GM23248 (cell line): Measurements from ENCODE around the gene STAT5A.

Experiments used
- EZH2 ChIP-seq: fragments of 200-600 bp; sonication (generic); IDR thresholded peaks from 2 replicates; pipeline ENCODE4 v1.6.1; 2018; ENCODE audit warnings: antibody characterized with exemption, mild to moderate bottlenecking; ENCODE audit not compliant: insufficient read depth, poor library complexity, severe bottlenecking
- EZH2phosphoT487 ChIP-seq: fragments of 200-600 bp; sonication (generic); IDR thresholded peaks from 2 replicates; pipeline ENCODE4 v1.6.1; 2018; ENCODE audit warnings: antibody characterized with exemption, moderate library complexity, mild to moderate bottlenecking, low read depth; ENCODE audit not compliant: insufficient read depth

DNA sequence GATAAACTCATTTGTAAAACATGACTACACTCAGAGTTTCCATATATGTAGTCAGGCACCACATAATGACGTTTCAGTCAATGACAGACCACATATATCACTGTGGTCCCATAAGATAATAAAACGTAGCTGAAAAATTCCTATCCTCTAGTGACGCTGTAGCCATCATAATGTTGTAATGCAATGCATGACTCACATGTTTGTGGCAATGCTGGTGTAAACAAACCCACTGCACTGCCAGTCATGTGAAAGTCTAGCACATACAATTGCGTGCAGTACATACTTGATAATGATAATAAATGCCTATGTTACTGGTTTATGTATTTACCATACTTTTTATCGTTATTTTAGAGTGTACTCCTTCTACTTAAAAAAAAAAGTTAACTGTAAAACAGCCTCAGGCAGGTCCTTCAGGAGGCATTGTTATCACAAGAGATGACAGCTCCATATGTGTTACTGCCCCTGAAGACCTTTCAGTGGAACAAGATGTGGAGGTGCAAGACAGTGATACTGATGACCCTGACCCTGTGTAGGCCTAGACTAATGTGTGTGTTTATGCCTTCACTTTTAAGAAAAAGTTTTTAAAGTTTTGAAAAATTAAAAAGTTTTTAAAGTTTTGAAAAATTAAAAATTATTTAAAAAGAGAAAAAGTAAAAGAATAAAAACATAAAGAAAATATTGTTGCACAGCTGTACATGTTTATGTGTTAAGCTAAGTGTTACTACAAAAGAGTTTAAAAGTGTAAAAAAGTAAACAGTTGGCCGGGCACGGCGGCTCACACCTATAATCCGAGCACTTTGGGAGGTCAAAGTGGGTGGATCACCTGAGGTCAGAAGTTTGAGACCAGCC is 21.2 kb upstream of the STAT5A start:
- no peak for TF ChIP-seq EZH2phosphoT487
- TF ChIP-seq EZH2: no peak
